NCI-H524 treated with DMSO at 0.1 percent for 48 hours (cell line): Measurements from ENCODE around the gene CFAP70.

ENCODE experiments used
- DNase-seq: peaks from one replicate; lab custom pipeline; 2025; lab: John Stamatoyannopoulos, UW

CFAP70 gene

GRCh38 chr10:73252445-73253224 is 106.0 kb downstream of the CFAP70 start, which contains the start of gene MRPS16:
Gene MRPS16 (minus strand): TSS chr10:73252644. CDS start chr10:73252482, 162 bp downstream.
- DNase-seq = peak; percentile 23

DNA sequence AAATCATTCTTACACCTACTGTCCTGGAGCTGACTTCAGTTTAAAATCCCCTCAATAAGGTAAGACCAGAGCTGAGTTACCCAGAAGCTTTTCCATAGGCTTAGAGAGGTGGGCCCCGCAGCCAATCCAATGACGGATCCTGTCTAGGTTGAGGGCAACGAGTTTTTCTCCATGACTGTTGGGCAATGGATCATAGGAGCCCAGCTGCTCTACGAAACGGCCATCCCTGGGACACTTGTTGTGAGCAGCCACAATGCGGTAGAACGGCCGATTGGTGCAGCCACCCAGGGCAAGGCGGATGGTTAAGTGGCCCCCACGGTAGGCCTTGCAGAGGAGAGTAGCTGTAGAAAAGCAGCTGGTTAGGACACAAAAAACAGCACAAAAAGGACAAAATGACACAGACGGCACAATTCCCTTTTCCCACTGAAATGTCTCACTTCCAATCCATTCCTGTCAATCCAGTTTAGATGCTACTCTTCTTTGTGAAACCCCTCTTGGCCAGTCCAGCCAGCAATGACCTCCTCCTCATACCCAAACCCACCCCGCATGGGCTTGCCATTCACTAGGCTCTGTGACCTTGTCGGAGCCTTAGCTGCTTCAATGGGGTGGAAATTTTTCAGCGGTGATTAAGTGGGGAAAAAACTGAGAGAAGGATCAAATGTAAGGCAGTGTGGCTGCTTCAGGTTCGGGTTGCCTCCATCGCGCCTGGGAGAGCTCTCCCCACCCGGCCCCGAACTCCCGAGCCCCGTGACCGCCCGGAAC is 106.8 kb downstream of the CFAP70 start:
- DNase-seq = no peak

DNA sequence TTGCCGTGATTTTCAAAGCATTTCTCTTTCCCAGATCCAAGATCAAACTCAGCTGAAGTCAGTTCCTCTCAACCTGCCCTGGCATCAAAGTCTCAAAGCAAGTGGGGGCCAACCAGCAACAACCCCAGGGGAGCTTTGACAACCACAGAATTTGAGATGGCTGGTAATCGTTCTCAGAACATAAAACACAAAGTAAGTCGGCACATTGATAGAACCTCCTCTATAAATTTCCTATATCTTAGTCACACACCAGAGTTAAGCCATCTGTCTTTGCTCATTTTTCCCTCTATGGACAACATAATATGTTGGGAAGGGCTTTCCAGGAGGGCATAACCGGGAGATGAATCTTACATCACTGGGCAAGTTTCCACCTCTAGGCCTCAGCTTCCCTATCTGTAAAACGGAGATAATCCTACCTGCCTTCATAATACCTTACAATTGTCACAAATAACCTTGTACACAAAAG is 110.4 kb downstream of the CFAP70 start:
- no peak for DNase-seq

GRCh38 chr10:73247509-73248258 is 111.0 kb downstream of the CFAP70 start:
- no peak for DNase-seq

- peak; percentile 10 for DNase-seq
These were observed 111.8 kb downstream of the CFAP70 start, which contains the start of gene DNAJC9 for GRCh38 chr10:73246646-73247508. Gene DNAJC9 (minus strand): TSS chr10:73247255. CDS start chr10:73247189, 66 bp downstream.

DNA sequence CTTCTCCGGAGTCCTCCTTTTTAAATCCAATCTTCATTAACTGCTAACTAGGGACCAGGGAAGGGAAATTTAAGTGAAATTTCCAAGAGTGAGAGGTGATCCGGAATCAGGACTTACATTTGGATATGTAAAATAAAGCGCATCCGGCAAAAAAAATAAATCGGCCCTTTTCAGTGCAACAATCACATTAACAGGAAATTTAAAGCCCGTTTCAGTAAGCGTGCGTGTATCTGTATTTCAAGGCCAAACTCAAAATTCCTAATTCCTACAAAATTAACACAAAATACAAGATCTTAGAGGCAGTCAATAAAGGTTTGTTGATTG is 112.4 kb downstream of the CFAP70 start:
- no peak for DNase-seq

DNA sequence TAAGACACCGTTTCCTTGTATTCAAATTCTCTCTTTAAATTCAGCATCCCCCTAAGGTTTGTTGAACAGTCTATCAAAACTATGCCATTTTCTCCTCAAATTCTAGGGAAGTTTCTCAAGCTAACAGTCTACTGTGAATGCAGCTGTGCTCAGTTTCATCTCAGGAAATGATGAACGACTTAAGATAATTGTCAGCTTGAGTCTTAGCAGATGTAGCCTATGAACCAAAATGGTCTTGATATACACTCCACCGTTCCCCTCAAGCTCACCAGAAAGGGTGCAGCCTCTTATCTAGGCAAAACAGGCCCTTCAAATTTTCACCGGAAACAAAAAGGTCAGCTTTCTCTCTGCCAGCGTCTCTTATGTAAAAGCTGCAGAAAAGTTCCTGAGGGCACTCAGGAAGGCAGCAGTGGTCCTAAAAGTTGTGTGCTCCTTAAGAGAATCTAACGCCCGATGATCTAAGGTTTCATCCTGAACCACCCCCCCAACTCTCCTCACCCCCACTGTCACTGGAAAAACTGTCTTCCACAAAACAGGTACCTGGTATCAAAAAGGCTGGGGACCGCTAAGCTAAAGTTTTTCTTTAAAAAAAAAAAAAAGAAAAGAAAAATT is 113.7 kb downstream of the CFAP70 start:
- DNase-seq = no peak

DNA sequence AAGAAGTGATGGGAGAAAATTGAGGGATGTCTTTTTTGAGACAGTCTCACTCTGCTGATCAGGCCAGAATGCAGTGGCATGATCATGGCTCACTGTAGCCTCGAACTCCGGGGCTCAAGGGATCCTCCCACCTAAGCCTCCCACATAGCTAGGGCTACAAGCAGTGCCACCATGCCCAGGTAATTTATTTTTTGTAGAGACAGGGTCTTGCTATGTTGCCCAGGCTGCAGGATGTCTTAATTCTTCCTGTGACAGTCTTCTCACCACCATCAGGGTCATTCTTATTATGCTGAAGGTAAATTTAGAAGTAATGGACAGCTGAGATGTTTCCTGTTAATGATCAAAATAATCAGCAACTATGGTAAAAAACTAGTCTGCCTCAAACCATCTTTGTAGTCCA is 118.8 kb downstream of the CFAP70 start:
- DNase-seq = no peak

DNA sequence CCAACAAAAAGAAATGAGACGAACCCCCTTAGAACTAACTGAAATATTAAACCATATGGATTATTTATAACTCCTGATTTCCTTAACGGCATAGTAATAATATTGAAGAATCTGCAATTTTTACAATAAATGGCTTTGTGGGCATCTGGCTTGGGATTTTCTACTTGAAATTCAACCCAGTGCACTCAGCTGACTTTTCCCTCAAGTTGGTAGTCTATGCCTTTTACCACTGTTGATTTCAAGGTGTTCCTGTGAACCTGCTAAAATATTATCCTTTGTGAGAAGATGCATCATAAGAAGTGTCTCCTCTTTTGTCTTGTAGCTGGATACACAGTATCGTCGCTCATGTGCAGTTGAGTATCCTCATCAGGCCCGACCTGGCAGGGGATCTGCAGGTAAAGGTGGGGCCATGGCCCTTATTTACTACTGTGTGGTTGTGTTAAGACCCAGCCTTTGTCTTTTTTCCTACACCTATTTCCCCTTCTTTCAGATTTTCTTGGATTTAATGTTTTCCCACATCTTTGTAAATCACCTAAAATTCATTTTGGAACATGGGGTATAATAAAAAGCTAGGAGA is 119.6 kb downstream of the CFAP70 start:
- no peak for DNase-seq

- no peak for DNase-seq
These were observed 124.0 kb downstream of the CFAP70 start for GRCh38 chr10:73234695-73235094.

DNA sequence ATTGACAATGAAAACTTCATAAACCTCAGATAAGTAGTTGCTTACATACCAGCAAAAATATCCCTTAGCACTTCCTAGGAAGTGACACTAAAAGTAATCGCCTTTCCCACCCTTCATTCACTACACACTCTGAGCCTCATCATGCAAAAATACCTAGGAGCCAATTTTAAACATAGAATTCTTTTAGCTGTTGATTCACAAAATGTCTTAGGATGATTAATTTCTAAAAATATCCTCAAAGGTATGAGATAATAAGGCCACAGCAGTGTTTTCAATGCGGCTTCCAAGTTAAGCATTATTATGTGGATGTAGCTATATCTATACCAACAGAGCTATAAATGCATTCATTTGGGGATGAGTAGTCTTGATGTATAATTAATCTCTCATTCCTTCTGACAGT is 124.8 kb downstream of the CFAP70 start:
- no peak for DNase-seq

DNA sequence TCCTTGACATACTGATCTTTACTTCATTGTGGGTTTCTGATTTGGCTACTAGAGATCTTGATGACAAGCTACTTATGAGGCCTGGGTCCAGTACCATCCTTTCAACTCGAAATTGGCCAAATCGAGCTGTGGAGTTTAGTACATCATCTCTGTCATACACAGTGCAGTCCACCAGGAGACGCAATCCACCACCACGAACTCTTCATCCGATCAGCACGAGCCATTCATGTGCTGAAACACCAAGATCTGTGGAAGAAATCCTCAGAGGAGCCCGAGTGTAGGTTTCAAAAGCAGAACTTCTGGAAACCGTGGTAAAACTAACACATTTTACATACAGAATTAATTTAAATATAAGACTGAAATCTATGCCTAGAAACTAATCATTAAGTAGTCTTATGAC is 125.8 kb downstream of the CFAP70 start:
- no peak for DNase-seq

- no peak for DNase-seq
These were observed 129.1 kb downstream of the CFAP70 start for GRCh38 chr10:73229567-73229966.

GRCh38 chr10:73228247-73228646 is 130.4 kb downstream of the CFAP70 start:
- DNase-seq = no peak

DNA sequence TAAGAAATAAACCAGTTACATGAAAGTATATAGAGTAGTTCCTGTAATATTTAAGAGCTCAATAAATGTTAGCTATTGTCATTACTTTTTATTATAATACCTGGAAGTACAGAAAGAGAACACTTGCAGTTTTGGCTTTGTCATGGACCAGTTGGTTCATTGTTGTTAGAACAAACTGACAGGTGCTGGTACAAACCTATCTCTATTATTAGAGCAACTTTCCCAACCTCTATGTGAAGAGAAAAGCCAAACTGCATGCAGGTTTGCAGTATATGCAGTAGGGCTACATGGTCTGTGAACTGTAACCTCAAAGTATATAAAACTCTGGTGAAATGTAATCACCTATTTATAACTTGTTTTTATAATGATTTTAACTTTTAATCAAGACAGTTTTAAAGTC is 132.0 kb downstream of the CFAP70 start:
- no peak for DNase-seq

DNA sequence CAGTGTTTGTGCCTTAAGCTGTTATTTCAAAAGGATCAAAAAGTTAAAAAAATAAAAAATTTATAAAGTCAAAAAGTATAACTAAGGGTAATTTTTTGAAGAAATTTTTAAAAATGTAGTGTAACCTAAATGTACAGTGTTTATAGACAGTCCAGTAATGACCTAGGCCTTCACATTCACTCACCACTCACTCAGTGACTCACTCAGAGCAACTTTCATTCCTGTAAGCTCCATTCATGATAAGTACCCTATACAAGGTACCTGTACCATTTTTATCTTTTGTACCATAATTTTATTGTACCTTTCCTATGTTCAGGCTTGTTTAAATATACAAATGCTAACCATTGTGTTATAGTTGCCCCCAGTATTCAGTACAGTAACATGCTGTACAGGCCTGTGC is 133.1 kb downstream of the CFAP70 start:
- no peak for DNase-seq

DNA sequence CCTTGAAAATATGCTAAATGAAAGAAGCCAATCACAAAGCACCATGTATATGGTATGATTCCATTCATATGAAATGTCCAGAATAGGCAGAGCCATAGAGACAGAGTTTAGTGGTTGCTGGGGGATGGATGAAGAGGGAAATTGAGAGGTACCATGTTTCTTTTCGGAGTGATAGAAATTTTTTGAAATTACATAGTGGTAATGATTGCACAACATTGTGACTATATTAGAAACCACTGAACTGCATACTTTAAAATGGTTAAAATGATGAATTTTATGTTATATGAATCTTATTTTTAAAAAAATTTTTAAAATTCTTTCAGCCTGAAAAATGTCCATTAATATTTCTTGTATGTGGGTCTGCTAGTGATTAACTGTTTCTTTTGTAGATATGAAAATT is 137.7 kb downstream of the CFAP70 start:
- no peak for DNase-seq

DNA sequence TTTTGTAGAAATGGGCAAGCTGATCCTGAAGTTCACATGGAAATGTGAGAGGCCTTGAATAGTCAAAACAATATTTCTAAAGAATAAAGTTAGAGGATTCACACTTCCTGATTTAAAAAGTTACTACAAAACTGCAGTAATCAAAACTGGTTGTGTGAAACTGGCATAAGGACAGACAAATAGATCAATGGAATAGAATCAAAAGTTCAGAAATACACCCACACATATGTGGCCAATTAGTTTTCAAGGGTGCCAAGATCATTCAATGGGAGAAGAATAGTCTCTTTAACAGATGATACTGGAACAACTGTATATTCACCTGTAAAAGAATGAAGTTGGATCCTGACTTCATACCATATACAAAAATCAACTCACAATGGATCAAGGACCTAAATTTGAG is 139.3 kb downstream of the CFAP70 start:
- DNase-seq = no peak

- no peak for DNase-seq
These were observed 140.1 kb downstream of the CFAP70 start for GRCh38 chr10:73218431-73219191.

DNA sequence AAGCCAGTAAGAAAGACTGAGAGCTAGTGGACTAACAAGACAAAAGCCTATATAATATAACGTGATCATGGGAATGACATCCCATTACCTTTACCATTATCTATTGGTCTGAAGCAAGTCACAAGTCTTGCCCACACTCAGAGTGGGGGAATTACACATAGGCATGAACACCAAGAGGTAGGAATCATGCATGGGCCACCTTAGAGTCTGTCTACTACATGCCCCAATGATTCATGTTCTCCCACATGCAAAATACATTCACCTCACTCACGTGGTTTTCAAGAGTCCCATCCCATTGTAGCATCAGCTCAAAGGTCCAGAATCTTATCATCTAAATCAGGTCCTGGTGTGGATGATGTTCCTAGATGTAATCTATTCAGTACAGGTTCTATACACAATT is 141.0 kb downstream of the CFAP70 start:
- DNase-seq = no peak
